NOMO-1 (cell line): ENCODE results near the gene RNF217.
"Not testable (repeated sequence)": the region's sequence is repeated elsewhere in the genome, so short reads cannot be mapped to it uniquely, and the experiment has no call there.

Source experiments
- DNase-seq, 2 experiments: peaks; one replicate each; lab custom pipeline; 2025; ENCODE audit not compliant: unreplicated experiment in 2 of 2; lab: John Stamatoyannopoulos, UW

Gene RNF217

DNA sequence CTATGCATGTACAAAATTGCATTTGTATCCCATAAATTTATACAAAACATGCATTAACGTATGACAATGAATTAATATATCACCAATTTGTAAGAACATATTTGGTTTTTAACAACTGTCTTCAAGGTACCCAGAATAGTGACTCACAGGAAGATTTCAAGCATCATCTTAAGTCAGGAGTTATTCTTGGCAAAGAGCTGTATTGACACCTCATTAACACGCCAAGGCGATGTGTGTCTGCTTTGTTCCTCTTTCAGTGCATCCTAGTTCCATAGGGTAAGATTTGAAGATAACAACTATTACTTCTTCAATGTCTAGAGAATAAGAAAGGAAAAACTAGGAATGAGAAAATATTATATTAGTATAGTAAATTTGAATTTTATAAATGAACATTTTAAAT, 155.6 kb downstream of the RNF217 start:
- peak in 1 of 2 experiments; percentile 7 for DNase-seq

DNA sequence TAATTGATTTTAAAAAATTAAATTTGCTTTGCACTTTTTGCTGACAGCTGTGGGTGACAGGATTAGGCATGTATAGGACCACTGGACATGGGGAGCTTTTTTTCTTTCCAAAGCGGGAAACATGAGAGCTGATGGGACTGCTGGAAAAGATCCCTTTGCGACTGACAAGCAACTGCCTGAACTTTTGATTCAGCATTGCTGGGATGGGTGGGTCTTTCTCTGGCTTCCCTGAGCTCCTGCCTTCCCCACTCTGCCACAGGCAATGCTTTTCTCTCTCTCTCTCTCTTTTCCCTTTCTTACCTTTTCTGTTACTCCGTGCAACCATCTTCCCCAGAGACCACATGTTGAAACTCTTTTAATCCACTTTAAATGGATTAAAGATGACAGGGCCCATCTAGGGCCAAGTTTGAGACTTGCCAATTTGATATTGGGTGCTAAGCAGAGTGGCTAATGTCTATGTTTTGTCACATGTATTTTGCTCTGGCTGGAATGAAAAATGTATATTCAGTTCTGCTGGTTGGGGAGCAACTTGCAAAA, 157.9 kb downstream of the RNF217 start:
- DNase-seq: no peak

- DNase-seq: no peak
Observed at GRCh38 chr6:125121894-125122293, 159.7 kb downstream of the RNF217 start.

DNA sequence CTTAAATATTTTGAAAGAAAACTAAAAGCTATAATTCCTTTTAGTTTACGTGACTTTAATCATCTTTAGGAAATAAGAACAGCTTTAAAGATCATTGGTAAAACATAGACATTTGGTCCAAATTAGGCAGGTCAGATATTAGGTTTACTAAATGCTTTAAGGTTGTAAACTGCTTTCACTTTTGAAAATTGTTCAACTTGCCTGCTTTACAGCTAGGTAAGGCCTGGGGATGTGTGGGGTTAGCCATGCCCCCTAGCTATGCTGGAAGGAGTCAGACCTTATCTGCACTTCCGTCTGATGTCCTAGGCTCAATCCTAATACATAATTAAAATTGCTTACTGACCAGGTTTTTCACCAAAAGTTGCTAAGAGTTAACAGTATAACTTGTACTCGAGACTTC, 160.8 kb downstream of the RNF217 start:
- DNase-seq: no peak

DNA sequence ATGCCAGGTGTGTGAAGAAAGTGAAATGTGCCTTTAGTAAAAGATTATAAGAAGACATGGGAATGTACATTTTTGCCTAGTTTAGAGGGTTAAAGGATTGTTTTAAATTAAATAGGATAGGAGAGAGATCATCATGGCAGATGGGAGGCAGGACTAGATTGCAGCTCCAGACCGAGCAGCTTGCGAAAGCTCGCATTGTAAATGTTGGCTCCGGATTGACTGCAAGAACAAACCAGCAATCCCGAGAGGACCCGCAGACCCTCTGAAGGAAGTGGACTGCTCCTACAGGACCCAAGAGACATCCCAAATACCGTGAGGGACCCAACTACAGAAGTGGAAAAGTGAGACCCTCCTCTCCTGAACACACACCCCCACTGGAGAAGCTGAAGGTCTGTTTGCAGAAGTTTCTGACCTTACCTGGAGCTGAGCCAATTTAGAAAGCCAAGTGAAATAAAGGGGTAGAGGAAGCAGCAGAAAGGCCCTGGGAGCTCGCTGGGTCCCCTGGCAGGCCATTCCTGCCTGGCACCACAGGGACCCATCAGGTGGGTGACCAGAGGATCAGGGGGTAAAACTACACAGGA, 161.3 kb downstream of the RNF217 start:
- no peak for DNase-seq

DNA sequence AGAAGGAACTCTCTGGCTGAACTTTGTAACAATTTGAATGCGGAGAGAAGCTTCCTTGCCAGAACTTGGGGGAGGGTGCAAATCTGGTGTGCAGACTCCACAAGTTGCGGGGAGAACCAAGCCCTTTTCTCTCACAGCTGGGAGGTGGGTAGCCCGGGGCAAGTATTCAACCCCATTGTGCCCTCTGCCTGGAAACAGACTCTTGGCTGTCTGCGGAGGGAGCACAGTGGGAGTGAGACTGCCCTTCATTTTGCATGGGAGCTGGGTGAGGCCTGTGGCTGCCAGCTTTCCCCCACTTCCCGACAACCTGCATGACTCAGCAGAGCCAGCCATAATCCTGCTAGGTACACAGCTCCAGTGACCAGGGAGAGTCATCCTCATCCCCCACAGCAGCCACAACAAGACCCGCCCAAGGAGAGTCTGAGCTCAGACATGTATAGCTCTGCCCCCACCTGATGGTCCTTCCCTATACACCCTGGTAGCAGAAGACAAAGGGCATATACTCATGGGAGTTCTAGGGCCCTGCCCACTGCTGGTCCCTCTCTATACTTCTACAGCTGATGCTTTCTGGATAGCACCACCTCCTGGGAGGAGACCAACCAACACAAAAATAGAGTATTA, 161.9 kb downstream of the RNF217 start:
- no peak for DNase-seq

DNA sequence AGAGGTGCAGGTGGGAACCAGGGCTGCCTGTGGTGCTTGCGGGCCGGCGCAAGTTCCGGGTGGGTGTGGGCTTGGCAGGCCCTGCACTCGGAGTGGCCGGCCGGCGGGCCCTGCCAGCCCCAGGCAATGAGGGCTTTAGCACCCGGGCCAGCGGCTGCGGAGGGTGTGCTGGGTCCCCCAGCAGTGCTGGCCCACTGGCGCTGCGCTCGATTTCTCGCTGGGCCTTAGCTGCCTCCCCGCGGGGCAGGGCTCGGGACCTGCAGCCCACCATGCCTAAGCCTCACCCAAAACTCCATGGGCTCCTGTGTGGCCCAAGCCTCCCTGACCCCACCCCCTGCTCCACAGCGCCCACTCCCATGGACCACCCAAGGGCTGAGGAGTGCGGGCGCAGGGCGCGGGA, 163.6 kb downstream of the RNF217 start:
- not testable (repeated sequence) for DNase-seq

GRCh38 chr6:125129354-125129753, 167.1 kb downstream of the RNF217 start:
- no peak for DNase-seq

DNA sequence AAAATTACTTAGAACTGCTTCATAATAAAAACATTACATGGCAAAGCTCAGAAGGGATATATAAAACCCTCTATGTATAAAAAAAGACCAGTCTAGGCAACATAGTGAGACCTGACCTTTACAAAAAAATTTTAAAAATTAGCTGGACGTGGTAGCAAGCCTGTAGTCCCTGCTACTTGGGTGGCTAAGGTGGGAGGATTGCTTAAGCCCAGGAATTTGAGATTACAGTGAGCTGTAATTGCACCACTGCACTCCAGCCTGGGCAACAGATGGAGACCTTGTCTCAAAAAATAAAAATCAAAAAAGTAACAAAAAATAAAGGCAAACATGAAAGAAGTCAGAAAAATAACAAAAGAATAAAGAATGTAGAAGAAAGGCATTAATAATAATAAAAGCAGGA, 169.8 kb downstream of the RNF217 start:
- no peak for DNase-seq

DNA sequence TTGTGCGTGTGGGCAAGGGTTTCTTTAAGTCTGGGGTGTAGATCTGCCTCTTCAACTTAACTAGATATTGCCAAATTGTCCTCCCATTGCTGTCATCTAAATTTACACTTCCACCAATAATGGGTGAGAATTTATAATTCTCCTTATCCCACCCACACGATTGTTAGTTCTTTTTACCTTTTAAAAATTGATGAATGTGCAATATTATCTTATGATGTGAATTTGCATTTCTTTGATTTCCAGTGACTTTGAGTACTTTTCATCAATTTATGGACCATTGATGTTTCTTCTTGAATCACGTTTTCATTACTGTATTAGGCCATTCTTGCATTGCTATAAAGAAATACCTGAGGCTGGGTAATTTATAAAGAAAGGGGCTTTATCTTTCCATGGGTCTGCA, 174.1 kb downstream of the RNF217 start:
- no peak for DNase-seq

DNA sequence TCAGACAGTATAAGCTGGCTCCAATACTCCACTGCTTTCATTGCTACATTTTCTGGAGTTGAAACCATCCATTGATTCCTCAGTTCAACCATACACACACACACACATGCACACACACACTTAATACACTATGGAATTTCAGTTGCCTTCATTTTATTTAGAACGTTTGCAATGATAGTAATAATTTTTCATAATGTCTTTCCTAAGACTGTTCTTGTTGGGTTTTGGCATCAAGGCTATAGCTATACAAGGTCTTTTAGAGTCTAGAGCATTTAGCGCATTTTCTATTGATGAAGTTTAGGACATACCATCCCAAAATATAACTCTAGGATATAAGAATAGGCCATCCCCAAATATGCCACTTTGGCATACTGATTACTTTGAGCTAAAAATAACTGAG, 175.8 kb downstream of the RNF217 start:
- no peak for DNase-seq

- DNase-seq: no peak
Observed at GRCh38 chr6:125140808-125141207, 178.6 kb downstream of the RNF217 start.
